Trophoblast cell (in vitro differentiated cells and primary cell): ENCODE data around the gene STIM1.

Experiments
- DNase-seq, 2 donors: peaks; one replicate each; pipeline ENCODE4 v3.0.0-alpha.2; 2016
- H2AFZ ChIP-seq: 2 replicates; pipeline ENCODE4 v1.6.1; 2013; ENCODE audit warnings: low read length, moderate library complexity, mild to moderate bottlenecking; ENCODE audit not compliant: insufficient read depth, poor library complexity
- H2AK5ac ChIP-seq: 2 replicates; pipeline ENCODE4 v1.6.1; 2013; ENCODE audit warnings: mild to moderate bottlenecking, low read length
- H2BK120ac ChIP-seq: 2 replicates; pipeline ENCODE4 v1.6.1; 2013; ENCODE audit warnings: low read length, mild to moderate bottlenecking, moderate library complexity; ENCODE audit not compliant: insufficient read depth, poor library complexity
- H2BK12ac ChIP-seq: 2 replicates; pipeline ENCODE4 v1.6.1; 2013; ENCODE audit warnings: mild to moderate bottlenecking, low read length, moderate library complexity
- H2BK5ac ChIP-seq: 2 replicates; pipeline ENCODE4 v1.6.1; 2013; ENCODE audit warnings: low read length, low read depth, moderate library complexity, mild to moderate bottlenecking; ENCODE audit not compliant: poor library complexity
- H3K14ac ChIP-seq: 2 replicates; pipeline ENCODE4 v1.6.1; 2013; ENCODE audit warnings: mild to moderate bottlenecking, low read length
- H3K18ac ChIP-seq: 2 replicates; pipeline ENCODE4 v1.6.1; 2013; ENCODE audit warnings: mild to moderate bottlenecking, low read length
- H3K23ac ChIP-seq: 2 replicates; pipeline ENCODE4 v1.6.1; 2013; ENCODE audit warnings: low read length
- H3K27ac ChIP-seq: 2 replicates; pipeline ENCODE4 v1.5.1; 2013; ENCODE audit warnings: low read depth, mild to moderate bottlenecking, inconsistent platforms, low read length, moderate library complexity
- H3K27me3 ChIP-seq: 2 replicates; pipeline ENCODE4 v1.6.1; 2013; ENCODE audit warnings: inconsistent platforms, mild to moderate bottlenecking, low read length, moderate library complexity; ENCODE audit not compliant: insufficient read depth
- H3K36me3 ChIP-seq, 2 experiments: 1 replicate in 1 of 2; 2 replicates in 1 of 2; pipeline ENCODE4 v1.6.1; 2013; ENCODE audit warnings: low read length in 2 of 2, mild to moderate bottlenecking in 2 of 2, moderate library complexity in 1 of 2; ENCODE audit not compliant: insufficient read depth in 2 of 2, control insufficient read depth in 1 of 2
- H3K4ac ChIP-seq: 2 replicates; pipeline ENCODE4 v1.6.1; 2013; ENCODE audit warnings: low read depth, mild to moderate bottlenecking, low read length, moderate library complexity
- H3K4me1 ChIP-seq, 2 experiments: 1 replicate in 1 of 2; 2 replicates in 1 of 2; pipeline ENCODE4 v1.6.1; 2013; ENCODE audit warnings: low read length in 2 of 2, mild to moderate bottlenecking in 2 of 2, moderate library complexity in 1 of 2; ENCODE audit not compliant: insufficient read depth in 2 of 2, control insufficient read depth in 1 of 2
- H3K4me2 ChIP-seq: 2 replicates; pipeline ENCODE4 v1.6.1; 2013; ENCODE audit warnings: inconsistent platforms, mild to moderate bottlenecking, low read length, moderate library complexity
- H3K4me3 ChIP-seq: 2 replicates; pipeline ENCODE4 v1.5.1; 2013; ENCODE audit warnings: mild to moderate bottlenecking, low read depth, low read length, inconsistent platforms
- H3K79me1 ChIP-seq: one replicate; pipeline ENCODE4 v1.6.1; 2013; ENCODE audit warnings: low read length
- H3K79me2 ChIP-seq: 2 replicates; pipeline ENCODE4 v1.6.1; 2013; ENCODE audit warnings: low read length, mild to moderate bottlenecking; ENCODE audit not compliant: control insufficient read depth, insufficient read depth, poor library complexity
- H3K9ac ChIP-seq: 2 replicates; pipeline ENCODE4 v1.6.1; 2013; ENCODE audit warnings: mild to moderate bottlenecking, low read length
- H3K9me3 ChIP-seq: 2 replicates; pipeline ENCODE4 v1.6.1; 2013; ENCODE audit warnings: low read depth, mild to moderate bottlenecking, control low read depth, inconsistent platforms, low read length; ENCODE audit not compliant: insufficient read depth
- H4K12ac ChIP-seq: 2 replicates; pipeline ENCODE4 v1.6.1; 2013; ENCODE audit warnings: low read depth, mild to moderate bottlenecking, low read length, moderate library complexity
- H4K8ac ChIP-seq: 2 replicates; pipeline ENCODE4 v1.6.1; 2013; ENCODE audit warnings: low read depth, mild to moderate bottlenecking, low read length, moderate library complexity
- H4K91ac ChIP-seq: one replicate; pipeline ENCODE4 v1.6.1; 2013; ENCODE audit warnings: low read depth, mild to moderate bottlenecking, low read length, moderate library complexity
- WGBS: extraction: QIAGEN DNeasy Blood & Tissue Kit; methylation state at CpG from one replicate; pipeline ENCODE4 v1.1.7; 2013; ENCODE audit warnings: missing lambda C conversion rate; ENCODE audit not compliant: insufficient read length, insufficient coverage; ENCODE audit errors: extremely low coverage; 5-methylcytosine and 5-hydroxymethylcytosine counted together

STIM1 gene

GRCh38 chr11:3929649-3930048, 74.2 kb downstream of the STIM1 start:
- no peak overlapping the region for H3K14ac ChIP-seq
- H3K18ac ChIP-seq: no peak overlapping the region
- H3K27ac ChIP-seq: no peak overlapping the region
- no peak overlapping the region for H2AK5ac ChIP-seq
- H4K12ac ChIP-seq: no peak overlapping the region
- H2BK5ac ChIP-seq: no peak overlapping the region
- no peak overlapping the region for H3K4me3 ChIP-seq
- H3K36me3 ChIP-seq: no peaks in the 10 kb centered on the region
- no peak overlapping the region for H4K91ac ChIP-seq
- DNase-seq: no peak
- no peaks in the 10 kb centered on the region for H3K79me1 ChIP-seq
- no peak overlapping the region for H2AFZ ChIP-seq
- H3K9ac ChIP-seq: no peak overlapping the region
- no peaks in the 10 kb centered on the region for H3K9me3 ChIP-seq
- peak overlapping the region; percentile 18 for H3K4me2 ChIP-seq
- H2BK120ac ChIP-seq: no peak overlapping the region
- H3K4ac ChIP-seq: peak overlapping the region; percentile 31
- H3K4me1 ChIP-seq: peaks cover 9 to 11% of the 10 kb centered on the region in 2 experiments
- peak overlapping the region; percentile 25 for H3K23ac ChIP-seq
- no peak overlapping the region for H4K8ac ChIP-seq
- WGBS: no CpG with 5 or more reads among the region's 8 CpGs
- no peak overlapping the region for H2BK12ac ChIP-seq
- no peaks in the 10 kb centered on the region for H3K79me2 ChIP-seq
- H3K27me3 ChIP-seq: no peaks in the 10 kb centered on the region

DNA sequence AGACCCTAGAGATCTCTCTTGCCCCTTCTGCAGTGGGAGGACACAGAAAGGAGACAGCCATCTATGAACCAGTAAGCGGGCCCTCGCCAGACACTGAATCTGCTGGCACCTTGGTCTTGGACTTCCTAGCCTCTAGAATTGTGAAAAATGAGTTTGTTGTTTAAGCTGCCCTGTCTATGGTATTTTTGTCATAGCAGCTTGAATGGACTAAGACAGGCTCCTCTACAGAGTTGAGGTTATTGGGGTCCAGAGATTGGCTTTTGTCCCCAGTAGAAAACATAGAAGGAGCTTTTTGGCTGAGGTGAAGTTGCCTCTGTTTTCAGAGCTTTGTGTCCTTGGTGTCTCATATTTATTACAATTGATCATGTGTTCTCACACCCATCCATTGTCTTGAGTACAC, 77.2 kb downstream of the STIM1 start:
- no peaks in the 10 kb centered on the region for H3K27me3 ChIP-seq
- no peaks in the 10 kb centered on the region for H3K9me3 ChIP-seq
- no peak overlapping the region for H3K4ac ChIP-seq
- H4K8ac ChIP-seq: no peak overlapping the region
- no peak overlapping the region for H2BK12ac ChIP-seq
- H2AK5ac ChIP-seq: no peak overlapping the region
- no peak overlapping the region for H3K9ac ChIP-seq
- H3K23ac ChIP-seq: no peak overlapping the region
- no peak overlapping the region for H3K27ac ChIP-seq
- H2AFZ ChIP-seq: no peak overlapping the region
- no peak overlapping the region for H4K12ac ChIP-seq
- no CpG with 5 or more reads among the region's 2 CpGs for WGBS
- H4K91ac ChIP-seq: no peak overlapping the region
- no peaks in the 10 kb centered on the region for H3K79me2 ChIP-seq
- H3K79me1 ChIP-seq: no peaks in the 10 kb centered on the region
- H2BK120ac ChIP-seq: no peak overlapping the region
- no peak overlapping the region for H3K4me2 ChIP-seq
- no peak overlapping the region for H2BK5ac ChIP-seq
- H3K4me3 ChIP-seq: no peak overlapping the region
- peaks cover 17% of the 10 kb centered on the region in 2 experiments for H3K4me1 ChIP-seq
- no peak overlapping the region for H3K14ac ChIP-seq
- no peak overlapping the region for H3K18ac ChIP-seq
- no peak for DNase-seq
- no peaks in the 10 kb centered on the region for H3K36me3 ChIP-seq

GRCh38 chr11:3933165-3933628, 77.7 kb downstream of the STIM1 start:
- no peak overlapping the region for H2BK12ac ChIP-seq
- H3K23ac ChIP-seq: no peak overlapping the region
- no peak overlapping the region for H2AK5ac ChIP-seq
- no peak overlapping the region for H3K4me2 ChIP-seq
- no peak overlapping the region for H3K14ac ChIP-seq
- no peak overlapping the region for H4K8ac ChIP-seq
- H4K91ac ChIP-seq: no peak overlapping the region
- no peak for DNase-seq
- H3K9me3 ChIP-seq: no peaks in the 10 kb centered on the region
- H3K4ac ChIP-seq: no peak overlapping the region
- no peak overlapping the region for H2BK120ac ChIP-seq
- H3K27me3 ChIP-seq: no peaks in the 10 kb centered on the region
- H2BK5ac ChIP-seq: no peak overlapping the region
- no peak overlapping the region for H2AFZ ChIP-seq
- no CpG with 5 or more reads among the region's 1 CpG for WGBS
- H4K12ac ChIP-seq: no peak overlapping the region
- H3K79me2 ChIP-seq: no peaks in the 10 kb centered on the region
- H3K9ac ChIP-seq: no peak overlapping the region
- no peak overlapping the region for H3K27ac ChIP-seq
- H3K79me1 ChIP-seq: no peaks in the 10 kb centered on the region
- no peak overlapping the region for H3K4me3 ChIP-seq
- H3K18ac ChIP-seq: no peak overlapping the region
- peaks cover 17% of the 10 kb centered on the region in 2 experiments for H3K4me1 ChIP-seq
- H3K36me3 ChIP-seq: no peaks in the 10 kb centered on the region

DNA sequence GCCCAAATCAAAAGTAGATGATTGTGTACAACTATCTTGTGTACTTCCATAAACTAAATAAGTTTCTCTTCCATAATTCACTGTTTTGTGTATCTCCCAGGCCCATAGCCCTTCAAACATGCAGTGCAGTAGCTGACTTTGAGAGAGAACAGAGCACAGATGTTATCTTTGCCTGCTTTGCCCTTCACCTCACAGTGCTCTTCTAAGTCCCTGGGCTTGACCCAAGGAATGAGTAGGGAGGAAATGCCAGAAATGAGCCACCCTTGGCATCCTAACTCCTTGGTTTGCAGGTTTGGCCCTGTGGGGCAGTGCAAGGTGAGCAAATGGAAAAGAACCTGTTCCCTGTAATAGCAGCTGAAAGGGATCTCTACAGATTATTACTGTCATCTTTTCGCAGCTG, 79.2 kb downstream of the STIM1 start:
- Histone ChIP-seq H2AK5ac (no peak overlapping the region), H2BK12ac (no peak overlapping the region), H3K79me1 (peaks cover 1% of the 10 kb centered on the region), H3K14ac (no peak overlapping the region), H2BK120ac (no peak overlapping the region), H3K79me2 (no peaks in the 10 kb centered on the region), H3K36me3 (no peaks in the 10 kb centered on the region), H3K27me3 (no peaks in the 10 kb centered on the region), H3K4me2 (no peak overlapping the region), H4K12ac (no peak overlapping the region), H3K18ac (no peak overlapping the region), H4K91ac (no peak overlapping the region), H3K9me3 (no peaks in the 10 kb centered on the region), H3K4me3 (no peak overlapping the region), H4K8ac (no peak overlapping the region), H3K23ac (no peak overlapping the region), H3K4ac (no peak overlapping the region), H2AFZ (no peak overlapping the region), H2BK5ac (no peak overlapping the region), H3K4me1 (peaks cover 14% of the 10 kb centered on the region in 2 experiments), H3K9ac (no peak overlapping the region), H3K27ac (no peak overlapping the region)
- DNase-seq: no peak
- no CpG with 5 or more reads among the region's 1 CpG for WGBS
